DMS114 treated with DMSO at 0.1 percent for 48 hours (cell line): ENCODE measurements around the gene FOXJ2.
"Not testable (repeated sequence)": the region's sequence is repeated elsewhere in the genome, so short reads cannot be mapped to it uniquely, and the experiment has no call there.

Experiments
- DNase-seq: peaks from one replicate; lab custom pipeline; 2025; ENCODE audit not compliant: unreplicated experiment; lab: John Stamatoyannopoulos, UW

Gene FOXJ2

DNA sequence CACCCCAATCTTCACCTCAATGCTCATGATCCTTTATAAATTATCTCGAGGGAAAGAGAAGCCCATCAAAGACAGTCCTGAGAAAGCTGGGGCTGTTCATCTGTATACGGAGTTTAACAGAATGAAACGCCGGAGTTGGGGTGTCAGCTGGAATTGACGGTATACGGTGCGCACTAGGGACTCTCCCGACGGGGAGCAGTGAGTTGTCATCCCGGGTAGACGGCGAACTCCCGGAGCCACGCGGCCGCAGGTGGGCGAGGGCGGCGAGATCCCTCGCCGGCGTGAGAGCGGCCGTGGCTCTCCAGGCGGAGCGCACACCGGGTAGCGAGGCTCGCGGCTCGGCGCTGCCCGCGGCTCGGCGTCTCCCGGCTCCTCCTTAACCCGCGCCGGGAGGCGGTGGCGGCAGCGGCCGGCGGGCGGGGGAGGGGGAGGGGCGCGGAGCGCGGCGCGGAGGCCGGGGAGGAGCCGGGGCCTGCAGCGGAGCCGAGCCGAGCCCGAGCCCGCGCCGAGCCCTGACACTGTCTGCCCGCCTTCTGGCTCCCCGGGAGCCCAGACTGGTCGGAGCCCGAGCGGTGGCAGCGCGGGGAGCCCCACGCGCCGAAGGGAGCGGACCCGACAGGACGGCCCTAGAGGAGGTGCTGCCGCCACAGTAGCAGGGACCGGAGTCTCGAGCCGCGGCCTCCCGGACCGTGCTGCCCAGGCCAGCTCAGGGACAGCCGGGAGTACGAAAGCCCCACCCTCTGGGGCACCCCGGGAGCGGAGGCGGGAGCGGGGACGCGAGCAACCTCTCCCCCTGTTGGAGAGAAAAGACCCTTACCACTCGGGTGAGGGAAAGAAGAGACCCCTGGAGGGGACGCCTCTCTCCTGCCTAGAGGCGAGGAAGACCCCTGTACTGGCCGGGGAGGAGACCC is at the start of gene FOXJ2:
TSS of gene FOXJ2 (plus strand) at position 475 of the 911 bp plus-strand sequence. CDS start 7,117 bp downstream, outside the sequence.
- DNase-seq, result peak; percentile 28

GRCh38 chr12:7983019-7983418 is 49.5 kb upstream of the FOXJ2 start:
- not testable (repeated sequence) for DNase-seq

DNA sequence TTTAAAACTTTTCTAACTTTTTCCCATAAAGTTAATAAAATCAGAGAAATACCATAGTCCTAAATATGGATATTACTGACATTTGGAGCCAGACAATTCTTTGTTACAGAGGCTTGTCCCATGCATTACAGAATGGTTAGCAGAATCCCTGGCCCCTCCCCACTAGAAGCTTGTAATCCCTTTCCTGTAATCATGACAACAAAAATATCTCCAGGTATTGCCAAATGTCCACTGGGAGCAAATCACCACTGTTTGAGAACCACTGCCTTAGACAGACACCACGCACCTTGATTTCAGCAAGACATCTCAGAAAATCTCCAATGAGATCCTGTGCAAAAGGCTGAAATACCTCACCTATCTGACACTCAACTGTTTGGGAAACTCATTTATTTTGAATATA is 49.1 kb upstream of the FOXJ2 start:
- not testable (repeated sequence) for DNase-seq

DNA sequence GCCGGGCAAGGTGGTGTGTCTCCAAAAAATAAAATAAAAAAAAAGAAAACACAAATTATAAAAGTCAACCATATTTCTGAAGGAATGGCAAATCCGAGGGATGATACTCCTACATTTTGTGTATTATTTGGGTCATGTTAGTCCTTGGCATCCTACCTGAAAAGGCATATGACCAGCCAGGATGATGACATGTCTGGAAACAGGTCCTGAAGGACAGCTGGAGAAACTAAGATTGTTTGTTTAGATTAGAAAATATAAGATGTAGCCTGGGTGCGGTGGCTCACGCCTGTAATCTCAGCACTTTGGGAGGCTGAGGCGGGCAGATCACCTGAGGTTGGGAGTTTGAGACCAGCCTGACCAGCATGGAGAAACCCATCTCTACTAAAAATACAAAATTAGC is 47.6 kb upstream of the FOXJ2 start:
- DNase-seq, result no peak

GRCh38 chr12:7985802-7986418 is 46.6 kb upstream of the FOXJ2 start:
- no peak for DNase-seq

DNA sequence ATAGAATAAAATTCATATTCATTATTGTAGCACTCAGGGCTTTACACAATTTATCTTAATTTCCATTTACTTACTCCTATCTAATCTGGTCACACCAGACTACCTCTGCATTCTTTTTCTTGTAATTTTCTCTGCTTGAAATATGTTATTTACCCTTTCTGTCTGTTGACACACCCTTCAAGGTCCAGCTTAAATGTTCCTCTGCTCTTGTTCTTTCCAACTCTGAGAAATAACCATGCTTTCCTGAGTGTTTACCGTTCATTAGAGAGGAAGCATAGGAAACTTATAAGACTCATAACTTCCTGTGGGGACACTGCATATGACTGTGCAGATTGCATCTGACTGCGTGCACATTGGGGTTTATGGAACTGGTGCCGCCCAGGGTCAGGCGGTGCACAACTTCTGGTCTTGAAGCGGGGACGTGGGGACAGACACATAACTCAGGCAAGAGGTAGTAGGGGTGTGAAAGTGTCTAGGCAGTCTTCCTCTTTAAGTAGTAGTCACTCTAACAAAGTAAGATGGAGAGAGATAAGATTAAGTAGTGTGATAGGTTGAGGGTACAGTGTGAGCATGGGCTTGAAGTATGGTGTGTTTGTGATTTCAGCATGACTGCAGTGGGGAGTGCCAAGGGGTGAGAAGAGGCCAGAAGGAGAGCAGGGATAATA is 42.6 kb upstream of the FOXJ2 start:
- DNase-seq, result no peak

DNA sequence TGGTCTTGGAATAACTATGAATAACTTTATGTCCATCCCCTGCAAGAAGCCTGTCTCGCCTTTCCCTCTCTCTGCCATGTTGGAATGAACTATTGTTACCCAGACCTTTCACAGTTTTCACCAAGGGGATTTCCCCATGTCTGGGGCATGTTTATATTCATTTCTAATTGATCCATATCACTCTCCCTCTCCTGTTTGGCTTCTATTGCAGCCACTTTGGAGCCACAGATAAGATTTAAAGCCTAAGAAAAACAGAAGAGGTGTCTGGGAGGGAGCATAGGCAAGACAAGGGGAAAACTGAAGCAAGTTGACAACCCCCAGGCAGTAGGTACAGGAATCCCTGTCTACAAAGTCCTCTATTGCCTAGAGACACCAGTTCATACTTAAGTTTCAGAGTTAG is 41.0 kb upstream of the FOXJ2 start:
- no peak for DNase-seq

- DNase-seq, result no peak
These were observed 37.7 kb upstream of the FOXJ2 start for GRCh38 chr12:7994731-7995205.

- DNase-seq, result peak; percentile 85
These were observed 37.1 kb upstream of the FOXJ2 start for GRCh38 chr12:7995266-7995963.

DNA sequence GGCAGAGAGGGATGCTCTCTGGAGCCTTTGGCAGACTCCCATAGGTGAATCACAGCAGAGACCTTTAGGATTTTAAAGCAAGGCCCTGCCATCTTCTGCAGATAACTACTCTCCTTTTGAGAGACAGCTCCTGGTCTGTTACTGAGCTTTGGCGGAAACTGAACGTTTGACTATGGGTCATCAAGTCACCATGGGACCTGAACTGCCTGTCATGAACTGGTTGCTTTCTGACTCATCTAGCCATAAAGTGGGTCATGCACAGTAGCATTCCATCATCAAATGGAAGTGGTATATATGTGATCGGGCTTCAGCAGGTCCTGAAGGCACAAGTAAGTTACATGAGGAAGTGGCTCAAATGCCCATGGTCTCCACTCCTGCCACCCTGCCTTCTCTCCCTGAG is 31.7 kb upstream of the FOXJ2 start:
- not testable (repeated sequence) for DNase-seq

DNA sequence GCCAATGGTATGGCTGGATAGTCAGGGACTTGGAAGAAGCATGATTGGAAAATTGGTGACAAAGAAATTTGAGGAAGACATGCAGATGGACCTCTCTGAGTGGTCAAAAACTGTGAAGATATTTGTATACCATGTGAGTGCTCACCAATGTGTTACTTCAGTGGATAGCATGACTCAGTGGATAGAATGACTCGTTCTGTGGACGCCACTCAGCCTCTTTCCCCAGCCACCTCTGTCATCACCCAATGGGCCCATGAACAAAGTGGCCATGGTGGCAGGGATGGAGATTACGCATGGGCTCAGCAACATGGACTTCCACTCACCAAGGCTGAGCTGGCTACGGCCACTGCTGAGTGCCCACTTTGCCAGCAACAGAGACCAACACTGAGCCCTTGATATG is 31.0 kb upstream of the FOXJ2 start:
- DNase-seq, result not testable (repeated sequence)

DNA sequence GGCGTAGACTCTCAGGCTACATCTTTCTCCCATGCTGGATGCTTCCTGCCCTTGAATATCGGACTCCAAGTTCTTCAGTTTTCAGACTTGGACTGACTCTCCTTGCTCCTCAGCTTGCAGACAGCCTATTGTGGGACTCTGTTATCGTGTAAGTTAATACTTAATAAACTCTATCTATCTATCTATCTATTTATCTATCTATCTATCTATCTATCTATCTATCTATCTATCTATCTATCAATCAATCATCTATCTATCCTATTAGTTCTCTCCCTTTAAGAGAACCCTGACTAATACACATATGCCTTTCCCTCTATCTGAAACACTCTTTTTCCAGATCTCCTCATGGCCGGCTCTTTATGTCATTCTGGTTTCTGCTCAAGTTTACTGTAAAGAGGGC is 27.6 kb upstream of the FOXJ2 start:
- not testable (repeated sequence) for DNase-seq

GRCh38 chr12:8011331-8011730 is 21.2 kb upstream of the FOXJ2 start:
- DNase-seq, result no peak

- no peak for DNase-seq
These were observed 19.7 kb upstream of the FOXJ2 start for GRCh38 chr12:8012651-8013309.

GRCh38 chr12:8014836-8015235 is 17.7 kb upstream of the FOXJ2 start:
- no peak for DNase-seq

- DNase-seq, result not testable (repeated sequence)
These were observed 14.3 kb upstream of the FOXJ2 start for GRCh38 chr12:8018213-8018612.

DNA sequence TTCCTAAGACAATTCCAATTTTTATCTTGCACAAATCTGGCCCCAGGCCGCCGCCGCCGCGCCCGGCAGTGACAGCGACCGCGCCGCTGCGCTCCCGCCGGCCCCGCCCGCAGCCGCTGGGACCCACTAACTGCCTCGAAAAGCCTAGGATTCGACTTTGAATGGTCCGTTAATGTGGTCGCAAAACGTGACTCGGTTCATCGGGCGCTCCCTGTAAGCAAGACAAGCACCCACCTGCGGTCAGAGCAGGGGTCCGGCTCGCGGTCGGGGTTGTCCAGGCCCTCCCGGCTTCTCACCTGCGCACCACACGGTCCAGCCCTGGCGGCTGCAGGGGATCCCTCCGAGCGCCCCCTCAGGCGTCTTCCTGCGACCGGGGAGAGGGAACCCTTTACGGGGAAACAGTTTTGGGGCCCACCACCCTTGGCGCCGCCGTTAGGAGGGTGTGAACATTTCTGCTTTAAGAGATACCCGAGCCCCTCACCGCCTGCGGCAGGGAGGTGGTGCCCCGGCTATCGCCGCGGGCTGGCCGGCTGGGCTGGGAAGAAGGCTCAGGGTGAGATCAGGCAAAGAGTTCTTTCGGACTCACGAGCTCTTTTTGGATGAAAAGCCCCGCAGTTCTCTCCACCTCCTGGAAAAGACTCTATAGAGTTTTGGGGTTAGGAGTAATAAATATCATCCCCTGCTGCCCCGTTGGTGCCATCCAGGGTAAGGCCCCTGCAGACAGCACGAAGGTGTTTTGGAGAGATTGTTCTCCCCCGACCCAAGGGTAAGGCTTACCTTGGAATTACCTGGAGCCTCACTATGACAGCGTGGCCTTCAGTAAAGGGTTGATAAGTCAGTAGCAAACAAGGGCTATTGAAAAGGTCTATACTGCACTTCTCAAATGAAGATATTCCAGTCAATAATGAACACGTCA is 13.6 kb upstream of the FOXJ2 start:
- peak; percentile 47 for DNase-seq

DNA sequence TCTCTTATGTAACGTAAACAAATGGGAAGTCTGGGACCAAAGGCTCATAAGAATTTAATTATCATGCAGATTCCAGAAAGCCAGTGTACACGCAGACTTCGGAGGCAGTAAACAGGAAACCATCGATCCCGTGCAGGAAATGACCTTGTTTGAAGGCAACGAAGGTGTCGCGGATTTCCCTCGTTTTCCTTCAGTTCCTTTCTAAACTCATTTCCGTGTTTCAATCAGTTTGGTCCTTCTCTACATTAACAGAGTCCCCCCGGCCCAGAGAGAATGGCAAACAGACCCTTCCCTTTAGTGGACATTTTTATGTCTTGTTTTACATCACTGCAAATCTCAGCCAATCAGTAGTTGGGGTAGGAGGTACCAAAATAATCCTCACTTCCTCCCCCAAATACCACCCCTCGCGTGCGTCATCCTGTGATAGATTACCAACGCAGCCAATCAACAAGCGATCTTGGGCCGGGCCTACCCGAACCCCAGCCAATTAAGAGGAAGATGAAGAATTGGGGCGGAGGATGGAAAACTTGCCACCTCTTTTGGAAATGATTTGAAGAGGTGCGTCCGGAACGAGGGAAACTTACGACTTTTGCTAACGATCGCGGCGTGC is 6.1 kb upstream of the FOXJ2 start:
- DNase-seq, result peak; percentile 99

DNA sequence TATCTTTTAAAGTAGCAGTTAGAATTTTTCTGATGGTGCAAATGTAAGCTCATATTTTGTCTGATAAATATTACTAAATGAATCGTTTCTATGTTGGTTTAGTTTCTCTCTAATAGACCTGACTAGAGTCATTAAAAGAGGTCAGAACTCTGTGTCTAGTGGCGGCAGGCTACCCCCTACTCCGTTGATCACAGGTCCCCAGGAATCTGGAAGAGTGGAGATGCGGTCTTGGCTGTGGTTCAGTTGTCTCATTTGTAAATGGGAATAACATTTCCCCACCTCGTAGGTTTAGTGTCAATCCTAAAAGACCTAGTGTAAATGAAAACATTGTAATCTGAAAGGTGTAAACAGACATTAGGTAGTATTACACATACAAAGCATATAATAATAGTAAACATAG is 4.7 kb upstream of the FOXJ2 start:
- no peak for DNase-seq
